Measurements from ENCODE around the gene PRR12. TPM values are rescaled to one million over a fixed set of nuclear protein-coding genes. Genes with fewer than 3 reads are reported as not detected.

PRR12 gene
- total and polyA plus RNA-seq, 2 donors (not counting 3 experiments of a cell fraction or from before 2014, with no cell fraction given): 1.9 to 37.0 TPM

- dilution Hi-C loops (cut with MboI; ENCODE audit: extremely low pct_ligation_motif_present, low sequenced_read_pairs) (no loop called here), intact Hi-C loops (cut with micrococcal nuclease) (loop anchor here (5.0 kb wide), 1 partner anchor 190 kb away; the partner anchor contains the start of genes ALDH16A1 and PIH1D1)
- DNase-seq (ENCODE audit: low read depth, low spot score): no peak
- H3K9ac ChIP-seq (replicated peaks; ENCODE audit: extremely low read depth, insufficient read depth, low read length): peak overlapping the region; percentile 99
- H3K9me3 ChIP-seq (replicated peaks; ENCODE audit: control insufficient read depth, insufficient read depth, low read length): no peaks in the 10 kb centered on the region
- POLR2A ChIA-PET: interaction anchor here (0.6 to 1.2 kb wide), 5 partner anchors 13 to 147 kb away, joined by 3 to 5 read pairs (median 3); partner anchors contain the start of genes BCL2L12, IRF3 and PRMT1
- H3K36me3 ChIP-seq (ENCODE audit: control insufficient read depth in 2 of 2, extremely low read depth in 1 of 2, insufficient read depth in 2 of 2, low read length in 2 of 2): peaks cover 2 to 17% of the 10 kb centered on the region in 2 experiments
- H3K4me1 ChIP-seq (ENCODE audit: control insufficient read depth, extremely low read depth, insufficient read depth, low read length): peaks cover 33% of the 10 kb centered on the region
- H3K9me1 ChIP-seq (replicated peaks; ENCODE audit: control insufficient read depth, extremely low read depth, insufficient read depth, low read length): no peaks in the 10 kb centered on the region
- no peak for TF ChIP-seq FOS (IDR thresholded peaks at IDR 0.05; ENCODE audit: borderline replicate concordance, insufficient read depth, low read length)
- no peak for TF ChIP-seq JUN (IDR thresholded peaks at IDR 0.05; ENCODE audit: borderline replicate concordance, insufficient read depth, insufficient read length, low read depth)
- TF ChIP-seq GATA2 (IDR thresholded peaks at IDR 0.05; ENCODE audit: insufficient read depth, insufficient read length, low read depth, low read length): no peak
- no peak for TF ChIP-seq POLR2A (IDR thresholded peaks at IDR 0.05; ENCODE audit: low read depth, low read length)
- TF ChIP-seq EZH2 (IDR thresholded peaks at IDR 0.05; ENCODE audit: borderline replicate concordance, low read depth, low read length, severe bottlenecking): no peak
- no peak for TF ChIP-seq MYC (IDR thresholded peaks at IDR 0.05; ENCODE audit: low read depth, low read length)
- no peak for TF ChIP-seq CTCF (IDR thresholded peaks at IDR 0.05; ENCODE audit: extremely low read depth in 1 of 2, insufficient read depth in 1 of 2, low read depth in 1 of 2, low read length in 2 of 2)
- no peak for TF ChIP-seq MAX (IDR thresholded peaks at IDR 0.05; ENCODE audit: insufficient read depth, insufficient read length)
- H4K20me1 ChIP-seq (replicated peaks; ENCODE audit: control insufficient read depth, extremely low read depth, insufficient read depth, low read length): no peaks in the 10 kb centered on the region
- CTCF ChIA-PET: interaction anchor here (0.9 to 2.4 kb wide), 4 partner anchors 22 to 72 kb away, joined by 3 to 9 read pairs (median 4); partner anchors contain the start of genes BCL2L12, IRF3 and PRMT1
- no peaks in the 10 kb centered on the region for H3K27me3 ChIP-seq (ENCODE audit: control insufficient read depth in 2 of 2, insufficient read depth in 2 of 2, low read length in 2 of 2)
- peak overlapping the region; percentile 93 to 97 (median 96) for H3K4me3 ChIP-seq (replicated peaks in 1 of 3; ENCODE audit: insufficient read depth in 1 of 3, low read depth in 1 of 3, low read length in 3 of 3)
- peak overlapping the region; percentile 85 for H3K27ac ChIP-seq (ENCODE audit: insufficient read depth, low read depth, low read length)
- no peak for FAIRE-seq
- peak overlapping the region; percentile 96 for H3K4me2 ChIP-seq (ENCODE audit: insufficient read depth, low read length)
- no TSS peak for BruUV-seq (replicated peaks)
- peak overlapping the region; percentile 42 for H2AFZ ChIP-seq (ENCODE audit: low read depth, low read length)
- peaks cover 56% of the 10 kb centered on the region for H3K79me2 ChIP-seq (ENCODE audit: control insufficient read depth, insufficient read depth, low read length)
Measured at GRCh38 chr19:49642492-49643035, 51.6 kb downstream of the PRR12 start.
